ENCODE results near the gene VWA2.
A peak's percentile ranks its signal among the peaks of the same experiment; 100 is the strongest.

VWA2 gene

DNA sequence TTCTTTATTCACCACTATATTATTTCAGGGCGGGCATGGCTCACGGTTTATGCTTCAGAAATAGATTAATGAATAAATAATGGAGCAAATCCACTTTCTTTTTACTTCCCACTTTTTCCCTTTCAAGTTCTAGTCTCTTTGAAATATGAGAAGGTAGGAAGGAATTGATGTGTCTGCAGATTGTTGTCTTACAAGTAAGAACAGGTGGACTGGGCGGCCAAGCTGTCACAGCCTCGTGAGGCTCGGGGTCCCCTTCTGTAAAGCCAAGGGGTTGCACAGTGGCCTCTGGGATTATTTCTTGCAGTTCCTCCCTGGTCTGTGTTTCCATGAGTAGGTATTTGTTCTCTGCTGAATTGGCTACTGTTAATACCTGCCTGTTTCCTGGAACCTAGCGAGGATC, 11.2 kb downstream of the VWA2 start:
- no peak for DNase-seq

- DNase-seq = no peak
These were observed 11.7 kb downstream of the VWA2 start for GRCh38 chr10:114250716-114251115.

GRCh38 chr10:114252092-114252491, 13.0 kb downstream of the VWA2 start:
- no peak for DNase-seq

GRCh38 chr10:114252883-114253282, 13.8 kb downstream of the VWA2 start:
- DNase-seq = no peak

GRCh38 chr10:114255227-114255626, 16.2 kb downstream of the VWA2 start:
- no peak for DNase-seq

GRCh38 chr10:114256008-114256765, 17.1 kb downstream of the VWA2 start:
- no peak for DNase-seq

DNA sequence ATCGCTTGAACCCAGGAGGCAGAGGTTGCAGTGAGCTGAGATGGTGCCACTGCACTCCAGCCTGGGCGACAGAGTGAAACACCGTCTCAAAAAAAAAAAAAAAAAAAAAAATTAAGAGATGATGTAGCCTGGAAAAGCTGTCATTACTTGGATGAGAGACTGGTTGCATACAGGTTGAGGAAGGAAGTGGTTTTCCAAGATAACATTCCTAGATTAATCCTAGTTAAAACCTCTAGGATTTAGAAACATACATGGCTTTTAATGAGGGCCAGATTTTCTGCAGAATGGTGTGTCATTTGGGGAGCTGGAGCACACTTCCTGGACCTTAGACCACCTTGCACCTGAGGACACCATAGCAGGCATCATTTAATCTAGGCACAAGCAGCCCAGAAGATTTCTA, 17.8 kb downstream of the VWA2 start:
- DNase-seq = peak; percentile 24

DNA sequence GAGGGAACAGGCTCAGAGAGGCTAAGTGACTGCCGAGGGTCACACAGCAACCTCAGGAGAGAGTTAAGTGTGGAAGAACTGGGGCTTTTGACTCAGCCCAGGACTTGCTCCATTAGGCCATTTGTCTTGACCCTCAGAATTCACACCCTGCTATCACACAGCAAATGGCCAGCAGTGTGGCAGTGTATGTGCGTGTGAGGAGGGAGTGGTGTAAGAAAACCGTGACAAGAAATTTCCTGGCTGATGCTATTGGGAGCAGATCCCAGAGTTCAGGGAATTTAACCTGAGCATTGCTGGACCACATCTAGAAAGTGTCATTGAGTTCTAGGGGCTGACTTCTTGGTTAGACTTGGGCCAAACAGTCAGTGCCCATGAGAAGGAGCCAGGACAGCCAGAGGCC, 18.4 kb downstream of the VWA2 start:
- no peak for DNase-seq

DNA sequence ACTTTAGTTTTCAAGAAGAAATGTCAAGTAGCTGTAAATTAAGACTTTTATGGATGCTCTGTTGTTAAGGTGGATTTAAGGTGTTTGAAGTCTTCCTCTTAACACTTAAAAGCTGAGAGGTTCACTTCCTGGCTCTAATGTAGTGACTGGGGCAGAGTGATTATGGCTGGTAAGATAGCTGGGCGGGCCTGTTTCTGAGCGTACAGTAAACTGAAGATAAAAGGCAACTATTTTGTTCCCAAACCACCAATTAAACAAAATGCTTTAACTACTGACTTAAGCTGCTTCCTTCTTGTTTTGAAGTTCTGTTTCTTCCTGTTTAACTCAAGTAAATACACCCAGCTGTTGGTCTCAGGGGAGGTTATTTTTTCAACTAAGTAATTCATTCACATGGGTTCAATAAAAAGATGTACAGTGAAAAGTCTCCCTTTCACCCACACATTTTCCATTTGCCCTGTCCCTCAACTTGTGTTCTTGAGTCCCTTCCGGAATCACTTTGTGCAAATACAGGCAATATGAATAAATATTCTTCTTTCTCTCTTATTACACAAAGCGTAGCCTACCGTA, 19.3 kb downstream of the VWA2 start:
- DNase-seq = no peak

DNA sequence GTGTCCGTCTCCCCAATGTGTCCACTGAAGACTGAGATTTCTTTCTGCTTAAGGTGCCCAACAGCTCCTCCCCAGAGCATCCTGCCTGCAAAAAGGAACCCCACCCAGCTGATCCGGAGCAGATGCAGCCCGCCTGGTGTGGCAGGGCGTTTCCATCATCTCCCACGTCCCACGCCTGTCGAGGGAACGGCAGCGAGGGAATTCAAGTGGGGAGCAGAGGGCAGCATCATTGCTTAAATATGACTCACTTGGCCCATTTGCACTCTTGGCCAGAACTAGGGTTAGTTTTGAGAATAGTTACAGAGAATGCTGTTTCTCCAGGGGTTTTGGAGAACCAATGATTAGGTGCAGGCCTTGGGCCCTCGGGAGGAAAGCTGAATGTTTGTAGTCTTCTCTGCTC, 20.8 kb downstream of the VWA2 start:
- DNase-seq = peak; percentile 9

GRCh38 chr10:114260366-114260765, 21.3 kb downstream of the VWA2 start:
- no peak for DNase-seq

DNA sequence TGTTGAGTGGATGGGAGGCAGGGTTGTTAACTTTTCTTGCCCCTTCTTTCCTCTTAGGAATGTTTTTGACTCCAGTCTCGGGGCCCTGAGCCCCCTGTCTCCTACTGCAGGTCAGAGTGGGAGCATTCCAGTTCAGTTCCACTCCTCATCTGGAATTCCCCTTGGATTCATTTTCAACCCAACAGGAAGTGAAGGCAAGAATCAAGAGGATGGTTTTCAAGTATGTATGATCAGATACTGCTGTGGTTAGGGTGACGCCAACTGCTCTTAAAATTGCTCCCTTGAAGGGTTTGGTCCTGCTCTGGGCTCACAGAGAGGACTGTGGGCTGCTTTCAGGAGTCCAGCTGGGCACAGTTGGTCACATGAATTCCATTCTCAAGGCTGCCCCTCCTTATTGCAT, 22.0 kb downstream of the VWA2 start:
- peak; percentile 47 for DNase-seq

- DNase-seq = no peak
These were observed 23.4 kb downstream of the VWA2 start for GRCh38 chr10:114262496-114262895.

DNA sequence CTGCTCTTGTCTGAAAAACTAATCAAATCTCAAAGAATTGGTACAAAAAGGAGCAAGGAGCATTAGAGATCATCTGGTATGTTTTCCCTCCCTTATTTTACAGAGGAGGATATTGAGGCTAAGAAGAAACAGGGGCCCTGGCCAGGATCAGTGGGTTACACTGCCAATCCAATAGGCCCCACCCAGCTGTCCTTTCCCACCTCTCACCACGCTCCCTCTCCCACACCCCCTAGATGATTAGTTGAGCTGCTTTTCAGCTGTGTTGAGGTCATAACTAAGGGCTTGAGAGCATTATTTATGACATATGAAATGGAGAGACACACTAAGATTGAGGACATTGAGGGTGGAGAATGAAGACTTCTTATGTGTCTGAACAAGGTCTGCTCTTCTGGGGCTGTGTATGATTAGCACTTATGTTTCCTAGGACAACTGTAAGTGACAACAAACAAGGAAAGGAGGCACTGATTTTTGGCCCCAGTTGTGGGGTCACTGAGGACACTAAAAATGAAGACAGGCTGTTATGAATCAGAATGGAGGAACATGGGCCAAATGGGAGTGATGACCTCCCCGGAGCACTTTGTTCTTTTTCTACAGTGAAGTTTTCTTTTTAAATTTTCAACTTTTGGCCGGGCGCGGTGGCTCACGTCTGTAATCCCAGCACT, 26.5 kb downstream of the VWA2 start:
- DNase-seq = no peak

DNA sequence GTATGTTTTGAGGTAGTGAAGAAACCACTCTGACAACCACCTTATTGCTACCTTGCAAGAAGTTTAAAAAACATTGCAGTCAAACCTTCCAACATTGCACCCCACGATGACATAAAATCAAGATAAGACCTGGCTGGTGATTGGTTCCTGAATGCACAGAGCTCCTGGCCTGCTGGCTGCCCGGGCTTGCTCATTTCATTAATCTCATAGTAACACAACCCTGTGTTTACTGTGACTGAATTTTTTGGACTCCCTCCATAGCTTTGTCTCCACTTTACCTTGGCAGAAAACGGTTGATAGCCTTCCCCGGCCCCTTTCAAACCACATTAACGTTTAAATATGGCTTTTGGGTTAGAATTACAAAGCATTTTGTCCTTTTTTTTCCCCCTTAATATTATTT, 27.5 kb downstream of the VWA2 start:
- DNase-seq = no peak

- DNase-seq = peak; percentile 5
These were observed 32.2 kb downstream of the VWA2 start for GRCh38 chr10:114271075-114271778.

DNA sequence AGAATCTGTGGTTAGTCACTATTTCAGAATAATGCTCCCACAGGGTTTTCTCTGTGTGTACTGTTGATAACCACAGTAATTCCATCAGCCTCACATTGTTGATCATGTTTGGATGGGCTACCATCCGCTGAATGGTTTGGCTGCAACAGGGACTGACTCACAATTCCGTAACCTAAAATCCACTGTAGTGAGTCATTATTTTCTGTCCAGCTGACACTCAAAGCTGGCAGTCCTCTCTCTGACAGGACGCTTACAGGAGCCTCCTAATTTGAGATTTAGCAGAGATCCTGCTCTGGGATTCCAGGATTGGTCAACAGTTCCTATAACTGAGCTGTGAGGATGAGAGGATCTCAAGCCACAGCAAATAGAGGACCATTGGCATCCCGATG, 32.7 kb downstream of the VWA2 start:
- DNase-seq = peak; percentile 97

GRCh38 chr10:114272696-114273095, 33.6 kb downstream of the VWA2 start:
- no peak for DNase-seq

- no peak for DNase-seq
These were observed 34.9 kb downstream of the VWA2 start for GRCh38 chr10:114273910-114274309.

DNA sequence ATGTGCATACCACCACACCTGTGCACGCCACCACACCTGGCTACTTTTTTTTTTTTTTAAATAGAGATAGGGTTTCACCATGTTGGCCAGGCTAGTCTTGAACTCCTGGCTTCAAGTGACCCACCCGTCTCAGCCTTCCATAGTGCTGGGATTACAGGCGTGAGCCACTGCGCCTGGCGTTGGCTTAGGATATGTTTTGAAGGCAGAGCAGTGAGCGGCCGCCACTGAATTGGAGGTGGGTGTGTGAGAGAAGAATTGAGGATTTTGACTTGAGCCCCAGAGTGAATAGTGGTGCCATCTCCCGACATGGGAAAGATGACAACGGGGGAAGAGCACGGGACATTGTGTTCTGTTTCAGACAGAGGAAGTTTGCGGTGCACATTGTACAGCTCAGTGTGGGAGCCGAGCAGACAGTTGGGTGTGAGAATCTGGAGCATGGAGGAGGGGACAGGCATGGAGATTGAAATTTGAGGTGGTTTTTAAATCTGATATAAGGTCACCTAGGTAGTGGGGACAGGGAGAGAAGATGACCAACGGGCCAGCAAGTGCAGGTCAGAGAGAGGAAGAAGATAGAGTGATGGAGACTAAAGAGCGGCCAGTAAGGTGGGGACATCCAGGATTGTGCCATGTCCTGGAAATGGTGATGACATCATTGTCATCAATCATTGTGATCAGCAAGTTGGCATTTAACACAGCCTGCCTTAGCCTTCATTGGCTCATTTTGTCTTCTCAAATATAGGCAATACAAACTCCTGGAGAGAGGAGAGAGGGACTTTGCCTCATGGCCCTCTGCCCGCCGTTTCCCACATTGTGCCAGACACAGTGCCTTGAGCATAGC, 35.8 kb downstream of the VWA2 start:
- no peak for DNase-seq

GRCh38 chr10:114276066-114276465, 37.0 kb downstream of the VWA2 start:
- no peak for DNase-seq

DNA sequence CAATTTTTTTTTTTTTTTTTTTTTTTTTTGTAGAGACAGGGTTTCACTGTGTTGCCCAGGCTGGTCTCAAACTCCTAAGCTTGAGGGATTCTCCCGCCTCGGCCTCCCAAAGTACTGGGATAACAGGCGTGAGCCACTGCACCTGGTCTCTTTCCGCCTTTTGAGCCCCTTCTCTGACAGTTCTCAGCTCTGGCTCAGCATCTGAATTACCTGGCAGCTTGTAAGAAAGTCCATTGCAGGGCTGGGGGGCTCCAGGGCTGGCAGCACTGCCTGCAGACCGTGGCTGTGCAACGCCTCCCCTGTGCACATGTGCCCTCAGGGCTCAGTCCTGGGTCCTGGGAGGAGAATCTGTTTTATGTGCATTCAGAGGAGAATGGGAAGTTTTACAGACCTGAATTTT, 37.6 kb downstream of the VWA2 start:
- DNase-seq = no peak

Measured in fibroblast of skin of back (primary cell).